B cell (primary cell): ENCODE data around the gene RNU1-4.
"Not testable (repeated sequence)": the region's sequence is repeated elsewhere in the genome, so short reads cannot be mapped to it uniquely, and the experiment has no call there.

Source experiments
- EZH2 ChIP-seq: IDR thresholded peaks from 2 replicates; pipeline ENCODE4 v1.6.1; 2012; ENCODE audit warnings: borderline replicate concordance, low read depth, mild to moderate bottlenecking, moderate library complexity, low read length; ENCODE audit not compliant: insufficient read depth, poor library complexity, severe bottlenecking
- TF ChIP-seq, protein P1 (sequence below): fragments of 200-600 bp; IDR thresholded peaks from one replicate; pipeline ENCODE4 v1.8.0; 2022; ENCODE audit warnings: antibody characterized with exemption, mild to moderate bottlenecking

DNA sequence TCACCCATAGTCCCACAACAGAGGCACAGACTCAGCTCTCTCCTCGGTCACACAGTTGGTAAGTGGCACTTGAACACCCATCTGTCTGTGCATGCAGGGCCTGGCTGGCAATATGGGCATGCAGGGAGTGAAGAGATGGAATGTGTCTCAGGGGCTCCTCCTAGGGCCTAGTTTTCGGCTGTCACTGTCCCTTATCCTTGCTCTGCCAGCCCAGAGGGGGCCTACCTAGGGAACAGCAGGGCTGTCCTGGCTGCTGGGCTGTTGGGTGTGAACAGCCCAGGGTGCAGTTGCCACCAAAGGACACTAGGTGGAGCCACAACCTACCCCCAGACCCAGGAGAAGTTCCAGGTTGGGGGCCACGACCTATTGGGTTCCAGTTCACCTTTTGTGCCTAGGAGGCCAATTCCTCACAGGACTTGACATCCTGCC, 30.6 kb upstream of the RNU1-4 start:
- TF ChIP-seq, protein P1, sequence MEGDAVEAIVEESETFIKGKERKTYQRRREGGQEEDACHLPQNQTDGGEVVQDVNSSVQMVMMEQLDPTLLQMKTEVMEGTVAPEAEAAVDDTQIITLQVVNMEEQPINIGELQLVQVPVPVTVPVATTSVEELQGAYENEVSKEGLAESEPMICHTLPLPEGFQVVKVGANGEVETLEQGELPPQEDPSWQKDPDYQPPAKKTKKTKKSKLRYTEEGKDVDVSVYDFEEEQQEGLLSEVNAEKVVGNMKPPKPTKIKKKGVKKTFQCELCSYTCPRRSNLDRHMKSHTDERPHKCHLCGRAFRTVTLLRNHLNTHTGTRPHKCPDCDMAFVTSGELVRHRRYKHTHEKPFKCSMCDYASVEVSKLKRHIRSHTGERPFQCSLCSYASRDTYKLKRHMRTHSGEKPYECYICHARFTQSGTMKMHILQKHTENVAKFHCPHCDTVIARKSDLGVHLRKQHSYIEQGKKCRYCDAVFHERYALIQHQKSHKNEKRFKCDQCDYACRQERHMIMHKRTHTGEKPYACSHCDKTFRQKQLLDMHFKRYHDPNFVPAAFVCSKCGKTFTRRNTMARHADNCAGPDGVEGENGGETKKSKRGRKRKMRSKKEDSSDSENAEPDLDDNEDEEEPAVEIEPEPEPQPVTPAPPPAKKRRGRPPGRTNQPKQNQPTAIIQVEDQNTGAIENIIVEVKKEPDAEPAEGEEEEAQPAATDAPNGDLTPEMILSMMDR, result not testable (repeated sequence)
- not testable (repeated sequence) for TF ChIP-seq EZH2
